ENCODE measurements around the gene KCNMA1. TPM values are rescaled to one million over a fixed set of nuclear protein-coding genes. Genes with fewer than 3 reads are reported as not detected.

The KCNMA1 gene
- total RNA-seq, 1 donor, result 106 TPM

- no peak for TF ChIP-seq CTCF (IDR thresholded peaks at IDR 0.05; ENCODE audit: insufficient read depth, low read length)
- DNase-seq (ENCODE audit: low read depth), result no peak
- no peak overlapping the region for H3K4me3 ChIP-seq (ENCODE audit: low read depth, low read length)
Observed at GRCh38 chr10:77616766-77617165, 20.8 kb downstream of the KCNMA1 start.

- no peak overlapping the region for H3K4me3 ChIP-seq (ENCODE audit: low read depth, low read length)
- TF ChIP-seq CTCF (IDR thresholded peaks at IDR 0.05; ENCODE audit: insufficient read depth, low read length), result no peak
- no peak for DNase-seq (ENCODE audit: low read depth)
Observed at GRCh38 chr10:77614778-77615625, 22.6 kb downstream of the KCNMA1 start.

GRCh38 chr10:77613476-77614130 is 24.0 kb downstream of the KCNMA1 start:
- no peak for TF ChIP-seq CTCF (IDR thresholded peaks at IDR 0.05; ENCODE audit: insufficient read depth, low read length)
- no peak overlapping the region for H3K4me3 ChIP-seq (ENCODE audit: low read depth, low read length)
- no peak for DNase-seq (ENCODE audit: low read depth)

GRCh38 chr10:77611670-77612069 is 25.9 kb downstream of the KCNMA1 start:
- no peak for TF ChIP-seq CTCF (IDR thresholded peaks at IDR 0.05; ENCODE audit: insufficient read depth, low read length)
- no peak for DNase-seq (ENCODE audit: low read depth)
- no peak overlapping the region for H3K4me3 ChIP-seq (ENCODE audit: low read depth, low read length)

- H3K4me3 ChIP-seq (ENCODE audit: low read depth, low read length), result no peak overlapping the region
- no peak for DNase-seq (ENCODE audit: low read depth)
- no peak for TF ChIP-seq CTCF (IDR thresholded peaks at IDR 0.05; ENCODE audit: insufficient read depth, low read length)
Observed at GRCh38 chr10:77611221-77611620, 26.4 kb downstream of the KCNMA1 start.

- no peak overlapping the region for H3K4me3 ChIP-seq (ENCODE audit: low read depth, low read length)
- DNase-seq (ENCODE audit: low read depth), result no peak
- TF ChIP-seq CTCF (IDR thresholded peaks at IDR 0.05; ENCODE audit: insufficient read depth, low read length), result no peak
Observed at GRCh38 chr10:77609781-77610272, 27.8 kb downstream of the KCNMA1 start.
